ENCODE data around the gene TAPBP.

- peak; percentile 73 to 86 (median 78) for TF ChIP-seq CTCF (IDR thresholded peaks at IDR 0.05; ENCODE audit: control extremely low read depth in 1 of 3, insufficient read depth in 1 of 3, low read depth in 1 of 3, low read length in 3 of 3)
- TF ChIP-seq CREB1 (IDR thresholded peaks at IDR 0.05) = peak; percentile 6
- TF ChIP-seq GTF2F1 (IDR thresholded peaks at IDR 0.05; ENCODE audit: borderline replicate concordance, low read depth, low read length) = no peak
- no peak for TF ChIP-seq EP300 (IDR thresholded peaks at IDR 0.05; ENCODE audit: borderline replicate concordance in 1 of 2, low read depth in 2 of 2, low read length in 2 of 2)
- TF ChIP-seq GABPA (IDR thresholded peaks at IDR 0.05; ENCODE audit: borderline replicate concordance, insufficient read depth, low read length) = peak; percentile 78; the same call in 1 of the 2 replicates
- 0 out of 3 replicates have a peak, but pooled peaks of 1 of the 2 experiments have one; percentile 19 for TF ChIP-seq POLR2A (IDR thresholded peaks at IDR 0.05; ENCODE audit: control extremely low read depth in 1 of 2, low read depth in 2 of 2, low read length in 2 of 2)
- no peak for TF ChIP-seq ASH2L (IDR thresholded peaks at IDR 0.05; ENCODE audit: low read length)
- no peak for TF ChIP-seq RBBP5 (IDR thresholded peaks at IDR 0.05; ENCODE audit: borderline replicate concordance, low read depth, low read length)
- no peak for TF ChIP-seq CTBP2 (IDR thresholded peaks at IDR 0.05; ENCODE audit: borderline replicate concordance, insufficient read depth, insufficient read length, low read length)
Measured at GRCh38 chr6:33299237-33299944, 14.5 kb downstream of the TAPBP start.

Data from H1 (cell line).